ENCODE data around the gene RAPGEFL1. TPM values are rescaled to one million over a fixed set of nuclear protein-coding genes. Genes with fewer than 3 reads are reported as not detected.

Gene RAPGEFL1
- total and polyA plus RNA-seq, 8 donors = 6.3 to 13.1 (median 7.9) TPM

DNA sequence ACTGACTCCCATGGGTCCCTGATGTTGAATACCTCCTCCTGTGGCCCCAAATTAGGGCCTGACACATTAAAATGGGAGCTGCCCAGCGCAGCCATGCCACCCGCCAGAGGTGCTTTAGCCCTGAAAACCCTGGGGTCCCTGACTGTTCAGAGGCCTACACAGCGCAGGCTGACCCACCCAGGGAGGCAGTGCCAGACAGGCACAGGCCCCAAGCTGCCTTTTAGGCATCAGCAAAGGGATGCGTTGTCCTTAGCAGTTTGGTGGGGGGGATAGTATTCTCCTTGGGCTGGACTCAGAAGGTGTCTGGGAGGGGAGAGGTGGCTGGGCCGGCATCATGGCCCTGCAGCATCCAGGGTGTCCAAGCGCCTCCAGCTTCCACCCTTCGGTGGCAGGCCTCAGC is 1.4 kb downstream of the RAPGEFL1 start:
- no peak for ATAC-seq

DNA sequence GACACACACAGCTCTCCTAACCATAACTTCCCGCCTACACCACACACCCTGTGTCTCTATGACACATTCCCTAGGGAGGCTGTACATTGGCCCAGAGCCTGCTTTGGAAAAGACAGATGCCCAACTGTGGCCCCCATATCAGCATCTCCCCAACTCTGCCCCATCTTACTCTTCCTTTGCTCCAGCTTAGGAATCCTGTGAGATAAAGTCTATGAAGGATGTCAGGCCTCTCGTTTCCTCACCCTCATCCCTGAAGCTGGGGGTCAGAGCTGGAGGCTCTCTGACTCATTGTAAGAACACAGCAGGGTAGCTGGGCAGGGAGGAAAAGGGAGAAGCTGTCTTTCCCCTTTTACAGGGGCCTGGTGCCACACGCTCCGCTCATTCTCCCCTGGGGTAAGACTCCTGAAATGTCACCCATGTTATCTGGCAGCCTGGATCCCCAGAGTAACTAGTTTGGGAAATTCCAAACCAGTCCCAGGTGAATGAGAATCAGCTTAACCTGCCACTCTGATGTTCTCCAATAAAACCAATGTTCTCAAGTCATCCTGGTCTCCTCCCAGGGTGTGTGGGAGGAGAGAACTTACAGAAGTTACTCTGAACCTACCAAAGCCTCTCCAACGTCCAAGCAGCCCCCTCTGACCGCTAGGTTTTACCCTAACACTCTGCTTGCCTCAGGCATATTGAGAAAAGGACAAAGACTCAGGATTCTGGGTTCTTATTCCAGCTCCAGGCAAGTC is 2.8 kb downstream of the RAPGEFL1 start:
- ATAC-seq (no peak), DNase-seq (no peak)
- Histone ChIP-seq H3K9me3 (no peaks in the 10 kb centered on the region), H3K4me1 (peaks cover 14 to 24% of the 10 kb centered on the region in 2 donors), H3K4me3 (no peak overlapping the region), H3K27ac (no peak overlapping the region), H3K36me3 (peaks cover 0 to 11% of the 10 kb centered on the region in 2 donors), H3K27me3 (peaks cover 0 to 15% of the 10 kb centered on the region in 2 donors)
- intact Hi-C loops (cut with DNase I) = loop anchor here in 1 of 2 donors (10.0 kb wide), 2 partner anchors 65 to 155 kb away; no protein-coding TSS in a partner anchor
- TF ChIP-seq, protein P1, sequence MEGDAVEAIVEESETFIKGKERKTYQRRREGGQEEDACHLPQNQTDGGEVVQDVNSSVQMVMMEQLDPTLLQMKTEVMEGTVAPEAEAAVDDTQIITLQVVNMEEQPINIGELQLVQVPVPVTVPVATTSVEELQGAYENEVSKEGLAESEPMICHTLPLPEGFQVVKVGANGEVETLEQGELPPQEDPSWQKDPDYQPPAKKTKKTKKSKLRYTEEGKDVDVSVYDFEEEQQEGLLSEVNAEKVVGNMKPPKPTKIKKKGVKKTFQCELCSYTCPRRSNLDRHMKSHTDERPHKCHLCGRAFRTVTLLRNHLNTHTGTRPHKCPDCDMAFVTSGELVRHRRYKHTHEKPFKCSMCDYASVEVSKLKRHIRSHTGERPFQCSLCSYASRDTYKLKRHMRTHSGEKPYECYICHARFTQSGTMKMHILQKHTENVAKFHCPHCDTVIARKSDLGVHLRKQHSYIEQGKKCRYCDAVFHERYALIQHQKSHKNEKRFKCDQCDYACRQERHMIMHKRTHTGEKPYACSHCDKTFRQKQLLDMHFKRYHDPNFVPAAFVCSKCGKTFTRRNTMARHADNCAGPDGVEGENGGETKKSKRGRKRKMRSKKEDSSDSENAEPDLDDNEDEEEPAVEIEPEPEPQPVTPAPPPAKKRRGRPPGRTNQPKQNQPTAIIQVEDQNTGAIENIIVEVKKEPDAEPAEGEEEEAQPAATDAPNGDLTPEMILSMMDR (IDR thresholded peaks at IDR 0.05) = no peak

More for the DNA sequence above, 1.4 kb downstream of the RAPGEFL1 start:
- peaks cover 0 to 24% of the 10 kb centered on the region in 2 donors for H3K36me3 ChIP-seq
- H3K27ac ChIP-seq = no peak overlapping the region
- TF ChIP-seq, protein P1 (IDR thresholded peaks at IDR 0.05) = no peak
- no peak overlapping the region for H3K4me3 ChIP-seq
- peaks cover 14 to 23% of the 10 kb centered on the region in 2 donors for H3K4me1 ChIP-seq
- peaks cover 0 to 15% of the 10 kb centered on the region in 2 donors for H3K27me3 ChIP-seq
- no peaks in the 10 kb centered on the region for H3K9me3 ChIP-seq
- DNase-seq = no peak
- intact Hi-C loops (cut with DNase I) = loop anchor here in 1 of 2 donors (10.0 kb wide), 2 partner anchors 64 to 154 kb away; no protein-coding TSS in a partner anchor

DNA sequence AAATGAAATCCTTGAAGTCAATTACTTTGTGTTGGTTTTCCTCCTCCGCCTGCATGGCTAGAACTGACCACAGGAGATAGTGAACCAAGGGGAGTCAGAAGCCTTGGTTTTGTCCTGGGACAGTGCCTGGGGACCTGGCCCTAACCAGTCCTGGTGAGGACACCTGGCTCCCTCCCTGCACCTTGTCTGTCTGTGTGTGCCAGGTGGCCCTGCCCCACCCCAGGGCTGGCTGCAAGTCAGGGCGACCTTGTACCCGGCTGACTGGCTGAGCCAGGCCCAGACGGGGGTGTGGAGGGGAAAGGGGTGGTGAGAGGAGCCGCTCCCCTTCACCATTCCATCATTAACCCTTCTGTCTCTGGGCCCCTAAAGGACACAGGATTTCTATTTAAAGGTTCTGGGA is 3.4 kb downstream of the RAPGEFL1 start:
- peak in 1 of 4 donors; percentile 61 for DNase-seq
- Histone ChIP-seq H3K27ac (no peak overlapping the region), H3K4me3 (no peak overlapping the region), H3K9me3 (no peaks in the 10 kb centered on the region), H3K36me3 (peaks cover 0 to 8% of the 10 kb centered on the region in 2 donors), H3K27me3 (peaks cover 0 to 15% of the 10 kb centered on the region in 2 donors), H3K4me1 (peaks cover 14 to 25% of the 10 kb centered on the region in 2 donors)
- TF ChIP-seq, protein P1 (IDR thresholded peaks at IDR 0.05) = no peak
- intact Hi-C loops (cut with DNase I) = no loop called here
- ATAC-seq = peak; percentile 43

DNA sequence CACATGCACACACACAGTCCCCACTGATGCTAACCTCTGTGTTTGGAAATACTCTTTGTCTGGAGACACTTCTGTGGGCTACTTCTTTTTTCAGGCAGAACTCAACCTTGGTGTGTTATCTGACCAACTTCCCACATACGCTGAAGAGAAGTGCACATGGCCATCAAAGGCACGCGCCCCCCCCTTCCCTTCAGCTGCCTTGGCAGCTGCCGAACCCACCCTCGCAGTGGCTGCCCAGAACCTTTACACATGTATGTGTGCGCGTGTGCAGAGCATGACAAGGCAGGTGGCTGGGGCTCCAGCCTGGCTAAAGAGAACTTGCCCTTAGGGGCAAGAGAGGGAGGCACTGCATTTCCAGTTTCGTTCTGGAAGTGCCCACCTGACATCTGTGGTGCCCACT is 3.9 kb downstream of the RAPGEFL1 start:
- TF ChIP-seq, protein P1 (IDR thresholded peaks at IDR 0.05) = no peak
- Histone ChIP-seq H3K9me3 (no peaks in the 10 kb centered on the region), H3K27ac (no peak overlapping the region), H3K27me3 (peaks cover 0 to 15% of the 10 kb centered on the region in 2 donors), H3K4me1 (peaks cover 14 to 23% of the 10 kb centered on the region in 2 donors), H3K36me3 (peaks cover 0 to 8% of the 10 kb centered on the region in 2 donors), H3K4me3 (no peak overlapping the region)
- ATAC-seq (no peak), DNase-seq (no peak)
- intact Hi-C loops (cut with DNase I) = no loop called here

DNA sequence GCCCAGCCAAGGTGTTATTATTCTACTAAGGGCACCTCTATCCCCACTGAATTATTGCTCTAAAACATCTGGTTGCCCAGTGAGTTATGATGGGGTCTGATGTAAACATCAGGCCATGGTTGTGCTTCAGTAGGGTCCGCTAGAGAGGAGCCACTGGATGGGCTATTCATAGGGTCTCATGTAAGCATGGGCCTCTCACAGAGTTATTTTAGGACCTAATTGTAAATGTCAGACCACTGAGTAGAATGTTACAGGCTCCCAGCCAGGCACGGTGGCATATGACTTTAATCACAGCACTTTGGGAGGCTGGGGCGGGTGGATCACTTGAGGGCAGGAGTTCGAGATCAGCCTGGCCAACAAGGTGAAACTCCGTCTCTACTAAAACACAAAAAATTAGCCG is 5.3 kb downstream of the RAPGEFL1 start:
- Histone ChIP-seq H3K4me1 (peaks cover 7 to 9% of the 10 kb centered on the region in 2 donors), H3K9me3 (no peaks in the 10 kb centered on the region), H3K4me3 (no peak overlapping the region), H3K27me3 (peaks cover 0 to 11% of the 10 kb centered on the region in 2 donors), H3K36me3 (peaks cover 0 to 8% of the 10 kb centered on the region in 2 donors), H3K27ac (no peak overlapping the region)
- TF ChIP-seq, protein P1 (IDR thresholded peaks at IDR 0.05) = no peak
- intact Hi-C loops (cut with DNase I) = no loop called here
- DNase-seq (no peak), ATAC-seq (no peak)
